H1 (cell line): ENCODE measurements around the gene ITLN1. TPM values are rescaled to one million over a fixed set of nuclear protein-coding genes. Genes with fewer than 3 reads are reported as not detected.

ENCODE experiments used
- CTCF ChIA-PET: fragments of 300-600 bp; sonication (Branson Sonifier 250); formaldehyde crosslinking; loops from one replicate; lab custom pipeline; 2021; ENCODE audit not compliant: partially characterized antibody; lab: Charles Lee
- POLR2A ChIA-PET: fragments of 300-600 bp; sonication (Branson Sonifier 250); formaldehyde crosslinking; loops from one replicate; lab custom pipeline; 2021; ENCODE audit warnings: inconsistent platforms; ENCODE audit not compliant: partially characterized antibody; lab: Charles Lee
- DNase-seq, 2 experiments: peaks; one replicate each; pipeline versions ENCODE4 v3.0.0 to v3.0.0-alpha.2; 2010 to 2022; ENCODE audit warnings: low spot score in 2 of 2, low read depth in 1 of 2, mixed read lengths in 1 of 2
- FAIRE-seq: peaks from 2 replicates; lab custom pipeline; 2011; peaks lifted over from hg19 to GRCh38; lab: Jason Lieb, UNC
- H2AFZ ChIP-seq: 2 replicates; pipeline ENCODE4 v1.8.1; 2012; ENCODE audit warnings: low read length, inconsistent platforms
- H2AK5ac ChIP-seq: 2 replicates; pipeline ENCODE4 v1.6.1; 2013; ENCODE audit warnings: low read depth, low read length
- H2BK120ac ChIP-seq: replicated peaks from 2 replicates; pipeline ENCODE3; 2013; ENCODE audit warnings: low read depth, low read length, inconsistent platforms
- H2BK12ac ChIP-seq: 2 replicates; pipeline ENCODE4 v1.6.1; 2013; ENCODE audit warnings: low read depth, low read length
- H2BK15ac ChIP-seq: 2 replicates; pipeline ENCODE4 v1.6.1; 2013; ENCODE audit warnings: low read length
- H2BK20ac ChIP-seq: 2 replicates; pipeline ENCODE4 v1.6.1; 2013; ENCODE audit warnings: low read length
- H2BK5ac ChIP-seq: 2 replicates; pipeline ENCODE4 v1.6.1; 2013; ENCODE audit warnings: low read depth, low read length
- H3K14ac ChIP-seq: 2 replicates; pipeline ENCODE4 v1.6.1; 2013; ENCODE audit warnings: inconsistent platforms; ENCODE audit not compliant: insufficient read length
- H3K18ac ChIP-seq: 2 replicates; pipeline ENCODE4 v1.6.1; 2013; ENCODE audit warnings: low read length; ENCODE audit errors: extremely low read depth
- H3K23ac ChIP-seq: 2 replicates; pipeline ENCODE4 v1.6.1; 2013; ENCODE audit warnings: inconsistent platforms; ENCODE audit not compliant: insufficient read length
- H3K23me2 ChIP-seq: 2 replicates; pipeline ENCODE4 v1.6.1; 2013; ENCODE audit warnings: low read depth, low read length
- H3K27ac ChIP-seq: 2 replicates; pipeline ENCODE4 v1.6.1; 2011; ENCODE audit warnings: low read depth, low read length, inconsistent platforms
- H3K27me3 ChIP-seq, 4 experiments: replicated peaks in 1 of 4; 1 replicate in 1 of 4; 2 replicates in 3 of 4; pipeline versions ENCODE4 v1.6.1 to v1.8.1; 2011 to 2013; ENCODE audit warnings: low read length in 3 of 4, mild to moderate bottlenecking in 3 of 4, inconsistent platforms in 2 of 4, mixed read lengths in 2 of 4, moderate library complexity in 1 of 4; ENCODE audit not compliant: control insufficient read depth in 3 of 4, insufficient read depth in 3 of 4; ENCODE audit errors: extremely low read depth in 1 of 4
- H3K36me3 ChIP-seq, 4 experiments: 2 replicates each; pipeline versions ENCODE4 v1.6.1 to v1.8.1; 2011 to 2013; ENCODE audit warnings: mild to moderate bottlenecking in 4 of 4, low read length in 3 of 4, moderate library complexity in 2 of 4, control low read depth in 1 of 4, inconsistent platforms in 1 of 4; ENCODE audit not compliant: insufficient read depth in 4 of 4, control insufficient read depth in 2 of 4
- H3K4ac ChIP-seq: replicated peaks from 2 replicates; pipeline ENCODE3; 2013; ENCODE audit warnings: low read length, low read depth, mixed read lengths, inconsistent platforms; ENCODE audit not compliant: insufficient read length
- H3K4me1 ChIP-seq, 4 experiments: replicated peaks in 1 of 4; 1 replicate in 1 of 4; 2 replicates in 3 of 4; pipeline versions ENCODE4 v1.6.1 to v1.8.1; 2011 to 2013; ENCODE audit warnings: low read length in 3 of 4, inconsistent platforms in 2 of 4, mixed read lengths in 1 of 4; ENCODE audit not compliant: insufficient read depth in 4 of 4, control insufficient read depth in 3 of 4
- H3K4me2 ChIP-seq, 2 experiments: 2 replicates each; pipeline versions ENCODE4 v1.6.1 to v1.8.1; 2011 to 2013; ENCODE audit warnings: low read depth in 2 of 2, low read length in 2 of 2, control low read depth in 1 of 2, inconsistent platforms in 1 of 2, mild to moderate bottlenecking in 1 of 2; ENCODE audit not compliant: insufficient read depth in 1 of 2
- H3K4me3 ChIP-seq, 4 experiments: fragments of 200-600, 300-600 bp in 1 of 4; sonication (generic), shearing (Covaris generic), sonication (Bioruptor Twin) in 1 of 4; 2 replicates each; pipeline versions ENCODE4 v1.5.1 to v1.8.1; 2011 to 2016; ENCODE audit warnings: low read length in 4 of 4, low read depth in 3 of 4, control low read depth in 2 of 4, inconsistent platforms in 2 of 4, mild to moderate bottlenecking in 2 of 4, mixed read lengths in 1 of 4, moderate library complexity in 1 of 4; ENCODE audit not compliant: insufficient read depth in 2 of 4; ENCODE audit errors: extremely low read depth in 1 of 4
- H3K56ac ChIP-seq: replicated peaks from 2 replicates; pipeline ENCODE3; 2013; ENCODE audit warnings: low read depth, mild to moderate bottlenecking, mixed read lengths, low read length, inconsistent platforms; ENCODE audit not compliant: insufficient read length
- H3K79me1 ChIP-seq: 2 replicates; pipeline ENCODE4 v1.6.1; 2013; ENCODE audit warnings: low read depth, low read length, control low read depth
- H3K79me2 ChIP-seq, 2 experiments: 2 replicates each; pipeline versions ENCODE4 v1.6.1 to v1.8.1; 2012 to 2013; ENCODE audit warnings: low read length in 2 of 2, mild to moderate bottlenecking in 2 of 2, inconsistent platforms in 1 of 2; ENCODE audit not compliant: insufficient read depth in 2 of 2, control insufficient read depth in 1 of 2
- H3K9ac ChIP-seq, 4 experiments: replicated peaks in 1 of 4; 1 replicate in 1 of 4; 2 replicates in 3 of 4; pipeline versions ENCODE4 v1.6.1 to v1.8.1; 2011 to 2013; ENCODE audit warnings: low read depth in 3 of 4, low read length in 3 of 4, control low read depth in 2 of 4, mild to moderate bottlenecking in 2 of 4, moderate library complexity in 2 of 4, inconsistent platforms in 1 of 4; ENCODE audit errors: extremely low read depth in 1 of 4
- H3K9me3 ChIP-seq, 2 experiments: 2 replicates each; pipeline versions ENCODE4 v1.6.1 to v1.8.1; 2012 to 2013; ENCODE audit warnings: mild to moderate bottlenecking in 2 of 2, moderate library complexity in 2 of 2, control low read depth in 1 of 2, inconsistent platforms in 1 of 2, low read depth in 1 of 2, low read length in 1 of 2, mixed read lengths in 1 of 2; ENCODE audit not compliant: insufficient read depth in 2 of 2
- H4K20me1 ChIP-seq, 2 experiments: replicated peaks in 1 of 2; 2 replicates each; pipeline versions ENCODE3 to v1.8.1; 2011 to 2013; ENCODE audit warnings: inconsistent platforms in 2 of 2, low read length in 2 of 2, mild to moderate bottlenecking in 1 of 2; ENCODE audit not compliant: insufficient read depth in 2 of 2, control insufficient read depth in 1 of 2
- H4K5ac ChIP-seq: 2 replicates; pipeline ENCODE4 v1.6.1; 2013; ENCODE audit warnings: low read length, low read depth, mixed read lengths, inconsistent platforms; ENCODE audit not compliant: insufficient read length
- H4K8ac ChIP-seq: 2 replicates; pipeline ENCODE4 v1.8.0; 2013; ENCODE audit warnings: mild to moderate bottlenecking, moderate library complexity, low read length, inconsistent platforms; ENCODE audit not compliant: insufficient read depth; ENCODE audit errors: extremely low read depth
- H4K91ac ChIP-seq: replicated peaks from 2 replicates; pipeline ENCODE3; 2013; ENCODE audit warnings: low read length, mixed read lengths, inconsistent platforms; ENCODE audit not compliant: insufficient read length
- ASH2L ChIP-seq: fragments of 200-600, 300-600 bp; sonication (generic); IDR thresholded peaks from one replicate; pipeline ENCODE4 v1.7.1; 2017; ENCODE audit warnings: low read length
- ATF2 ChIP-seq: IDR thresholded peaks from 2 replicates; pipeline ENCODE4 v1.6.1; 2012; ENCODE audit warnings: low read length, inconsistent platforms
- JUND ChIP-seq: IDR thresholded peaks from 2 replicates; pipeline ENCODE4 v1.6.1; 2011; ENCODE audit warnings: mild to moderate bottlenecking, improper control_type of control experiment, low read length
- NRF1 ChIP-seq: IDR thresholded peaks from 2 replicates; pipeline ENCODE4 v1.6.1; 2011; ENCODE audit warnings: mild to moderate bottlenecking, low read depth, low read length, improper control_type of control experiment
- POLR2AphosphoS5 ChIP-seq: IDR thresholded peaks from 2 replicates; pipeline ENCODE4 v1.6.1; 2011; ENCODE audit warnings: low read depth, low read length
- SAP30 ChIP-seq: fragments of 300-600 bp; sonication (generic); IDR thresholded peaks from 2 replicates; pipeline ENCODE4 v1.7.1; 2012; ENCODE audit warnings: low read length, moderate library complexity, mild to moderate bottlenecking, inconsistent platforms; ENCODE audit not compliant: insufficient read depth, insufficient replicate concordance
- SIRT6 ChIP-seq: IDR thresholded peaks from one replicate; pipeline ENCODE4 v1.7.1; 2012; ENCODE audit warnings: low read length, inconsistent platforms
- SP2 ChIP-seq: IDR thresholded peaks from 2 replicates; pipeline ENCODE4 v1.6.1; 2012; ENCODE audit warnings: mild to moderate bottlenecking, low read length, inconsistent platforms
- SP4 ChIP-seq: IDR thresholded peaks from 2 replicates; pipeline ENCODE4 v1.6.1; 2012; ENCODE audit warnings: low read length, inconsistent platforms
- SUZ12 ChIP-seq: fragments of 200-600 bp; sonication (generic); IDR thresholded peaks from 2 replicates; pipeline ENCODE4 v1.6.1; 2012; ENCODE audit warnings: mild to moderate bottlenecking, inconsistent platforms, low read length, moderate library complexity, mixed read lengths
- TBP ChIP-seq: IDR thresholded peaks from 2 replicates; pipeline ENCODE4 v1.6.1; 2011; ENCODE audit warnings: low read depth, low read length, improper control_type of control experiment
- TEAD4 ChIP-seq: IDR thresholded peaks from 2 replicates; pipeline ENCODE4 v1.6.1; 2012; ENCODE audit warnings: low read depth, low read length, inconsistent platforms, mixed read lengths
- WGBS, 2 experiments: shearing (Covaris generic) in 1 of 2; methylation state at CpG; one replicate each; pipeline versions ENCODE4 v1.1.6 to v1.1.7; 2013 to 2015; ENCODE audit warnings: low lambda C conversion rate in 2 of 2, mixed read lengths in 2 of 2, inconsistent platforms in 1 of 2, low coverage in 1 of 2, missing lambda C conversion rate in 1 of 2; ENCODE audit not compliant: insufficient replicate concordance in 2 of 2, insufficient coverage in 1 of 2, insufficient read length in 1 of 2; ENCODE audit errors: extremely low coverage in 1 of 2, missing lambda C conversion rate in 1 of 2; 5-methylcytosine and 5-hydroxymethylcytosine counted together
- polyA plus RNA-seq, 7 experiments: library from polyadenylated mRNA; depleted of rRNA in 3 of 7; stranded (reverse) in 5 of 7; unstranded in 2 of 7; fragments of >200 nt in 5 of 7; fragments of 200-250 nt in 2 of 7; gene quantifications; 1 replicate in 5 of 7; 2 replicates in 1 of 7; 4 replicates in 1 of 7; pipeline versions ENCODE4 v1.2.1 to v1.2.3, GENCODE V29; 2011 to 2013; ENCODE audit warnings: missing spikeins in 2 of 7, mixed read lengths in 2 of 7
- total RNA-seq: library from RNA; stranded (reverse); fragmentation: NEBNext Ultra II Directional; extraction: Animal tissue kit (Norgen Biotek cat#: 25700); gene quantifications from 2 replicates; pipeline ENCODE4 v1.2.1, GENCODE V29; 2021
- TF ChIP-seq, protein P1 (sequence below): IDR thresholded peaks from 2 replicates; pipeline ENCODE4 v1.6.1; 2012; ENCODE audit warnings: inconsistent platforms

ITLN1 gene
- total and polyA plus RNA-seq, 2 of the 8 experiments (the other 6 are each of a cell fraction or from before 2014, with no cell fraction given) = not detected

DNA sequence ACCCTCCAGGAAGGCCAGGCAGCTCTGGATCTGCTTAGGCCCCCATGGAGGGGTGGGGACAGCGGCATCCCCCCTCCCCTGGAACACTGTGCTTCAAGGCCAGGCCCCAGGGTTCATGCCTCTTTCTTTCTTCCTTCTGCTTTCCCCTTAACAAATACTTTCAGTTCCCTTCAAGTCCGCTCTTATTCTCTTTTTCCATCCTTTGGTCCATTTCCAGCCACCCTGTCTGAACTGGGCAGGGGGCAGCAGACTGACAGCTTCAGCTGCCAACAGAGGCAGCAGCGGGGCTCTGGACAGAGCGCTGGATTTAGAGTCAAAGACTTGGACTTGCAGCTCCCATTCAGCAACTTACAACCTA is 21.2 kb downstream of the ITLN1 start:
- CTCF ChIA-PET = interaction anchor here (0.9 to 5.5 kb wide), 10 partner anchors 13 to 180 kb away, joined by 3 to 35 read pairs (median 4); partner anchors contain the start of gene ITLN2
- TF ChIP-seq, protein P1, sequence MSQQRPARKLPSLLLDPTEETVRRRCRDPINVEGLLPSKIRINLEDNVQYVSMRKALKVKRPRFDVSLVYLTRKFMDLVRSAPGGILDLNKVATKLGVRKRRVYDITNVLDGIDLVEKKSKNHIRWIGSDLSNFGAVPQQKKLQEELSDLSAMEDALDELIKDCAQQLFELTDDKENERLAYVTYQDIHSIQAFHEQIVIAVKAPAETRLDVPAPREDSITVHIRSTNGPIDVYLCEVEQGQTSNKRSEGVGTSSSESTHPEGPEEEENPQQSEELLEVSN = no peak
- TF ChIP-seq TBP = no peak
- TF ChIP-seq TEAD4 = no peak
- no peak for TF ChIP-seq SIRT6
- no peak for TF ChIP-seq NRF1
- TF ChIP-seq SP2 = no peak
- no peak for TF ChIP-seq SP4
- TF ChIP-seq POLR2AphosphoS5 = no peak
- no peak for TF ChIP-seq SAP30
- TF ChIP-seq ASH2L = no peak
- no peak for TF ChIP-seq JUND
- no peak for TF ChIP-seq ATF2
- no peak for TF ChIP-seq SUZ12

More for the DNA sequence above, 21.2 kb downstream of the ITLN1 start:
- no peak overlapping the region for H3K4me2 ChIP-seq
- no peak overlapping the region for H3K56ac ChIP-seq
- POLR2A ChIA-PET = interaction anchor here (0.6 kb wide), 1 partner anchor 125 kb away, joined by 3 read pairs; no protein-coding TSS in a partner anchor
- no peak overlapping the region for H3K9ac ChIP-seq
- no peak overlapping the region for H3K4me3 ChIP-seq
- no peaks in the 10 kb centered on the region for H3K36me3 ChIP-seq
- H4K5ac ChIP-seq = no peak overlapping the region
- no peak overlapping the region for H3K14ac ChIP-seq
- DNase-seq = no peak
- no peak overlapping the region for H2BK5ac ChIP-seq
- H2BK12ac ChIP-seq = no peak overlapping the region
- H3K27ac ChIP-seq = no peak overlapping the region
- no peaks in the 10 kb centered on the region for H3K27me3 ChIP-seq
- no peak overlapping the region for H3K4ac ChIP-seq
- H2BK15ac ChIP-seq = no peak overlapping the region
- H4K20me1 ChIP-seq = no peaks in the 10 kb centered on the region
- no peaks in the 10 kb centered on the region for H3K79me1 ChIP-seq
- H3K9me3 ChIP-seq = no peaks in the 10 kb centered on the region
- H2AFZ ChIP-seq = no peak overlapping the region
- no peak overlapping the region for H3K23ac ChIP-seq
- FAIRE-seq = no peak
- no peak overlapping the region for H4K91ac ChIP-seq
- WGBS, 2 experiments = 97% methylated on average over 4 of the region's 4 CpGs; no CpG with 5 or more reads in 1 of the 2 experiments
- no peak overlapping the region for H4K8ac ChIP-seq
- H2BK20ac ChIP-seq = no peak overlapping the region
- H2BK120ac ChIP-seq = no peak overlapping the region
- no peaks in the 10 kb centered on the region for H3K79me2 ChIP-seq
- no peak overlapping the region for H2AK5ac ChIP-seq
- H3K4me1 ChIP-seq = peaks cover 0 to 2% (median 0%) of the 10 kb centered on the region in 4 experiments; a peak in 1 of 7 replicates
- H3K23me2 ChIP-seq = no peaks in the 10 kb centered on the region
- H3K18ac ChIP-seq = no peak overlapping the region
